HG03354 (cell line): ENCODE results near the gene TTC7B.

Experiments used
- ATAC-seq: cut with Tn5 transposase; IDR thresholded peaks from one replicate; pipeline ENCODE4 v1.9.1; 2021; ENCODE audit warnings: mild to moderate bottlenecking; ENCODE audit not compliant: unreplicated experiment, poor library complexity, severe bottlenecking

TTC7B gene

GRCh38 chr14:90587918-90588317 lies 228.3 kb downstream of the TTC7B start:
- no peak for ATAC-seq

- no peak for ATAC-seq
These were observed 228.8 kb downstream of the TTC7B start for GRCh38 chr14:90587252-90587910.

GRCh38 chr14:90585106-90585505 lies 231.1 kb downstream of the TTC7B start:
- ATAC-seq: no peak

DNA sequence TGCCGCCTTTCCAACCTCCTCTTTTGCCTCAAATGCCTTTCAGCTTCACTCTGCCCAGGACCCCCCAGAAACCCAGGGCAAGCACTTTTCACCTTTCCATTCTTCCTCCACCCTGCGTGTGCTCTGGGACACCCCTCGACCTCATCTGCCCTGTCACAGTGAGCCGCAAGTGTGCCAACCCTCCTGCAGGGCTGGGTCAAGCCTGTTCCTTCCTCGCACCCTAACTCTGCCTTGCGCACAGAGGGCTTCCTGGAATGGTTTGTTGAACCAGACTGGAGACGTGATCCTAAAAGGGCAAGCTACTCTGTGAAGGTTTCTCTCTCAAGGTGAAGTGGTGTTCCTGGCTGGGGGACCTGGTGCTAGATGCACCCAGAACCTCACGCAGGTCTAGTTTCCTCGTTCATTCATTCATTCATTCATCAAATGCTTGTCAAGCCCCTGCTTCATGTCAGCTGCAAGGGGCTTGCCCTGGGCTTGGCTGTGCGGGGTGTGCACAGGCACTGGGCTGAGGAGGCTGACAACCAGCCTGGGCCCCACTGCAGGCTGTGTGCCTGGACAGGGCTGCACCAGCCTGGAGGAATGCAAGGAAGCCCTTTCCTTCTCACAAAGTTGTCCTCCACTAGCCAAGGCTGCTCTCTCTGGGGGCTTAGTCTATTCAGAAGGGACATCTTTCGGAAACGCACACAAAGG lies 232.2 kb downstream of the TTC7B start:
- no peak for ATAC-seq

- no peak for ATAC-seq
These were observed 232.8 kb downstream of the TTC7B start for GRCh38 chr14:90583427-90583826.

- no peak for ATAC-seq
These were observed 234.1 kb downstream of the TTC7B start for GRCh38 chr14:90582166-90582565.

DNA sequence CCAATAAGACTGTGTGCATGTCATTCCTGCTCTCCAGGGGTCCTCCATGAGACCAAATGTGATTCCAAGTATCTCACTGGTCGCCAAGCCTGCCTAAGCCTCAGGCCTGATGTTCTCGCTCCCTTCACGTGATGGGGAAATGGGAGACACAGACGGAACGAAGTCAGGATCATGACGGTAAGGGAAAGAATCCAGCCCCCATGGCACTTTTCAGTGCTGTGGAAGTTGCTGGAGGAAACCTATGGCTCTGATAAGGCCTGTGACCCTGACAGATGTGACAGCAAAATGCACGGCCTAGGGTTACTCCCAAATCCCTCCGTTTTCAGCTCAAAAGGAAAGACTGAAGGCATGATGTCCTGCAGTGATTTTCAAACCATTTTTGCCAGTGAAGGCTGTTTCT lies 234.5 kb downstream of the TTC7B start:
- ATAC-seq: no peak

DNA sequence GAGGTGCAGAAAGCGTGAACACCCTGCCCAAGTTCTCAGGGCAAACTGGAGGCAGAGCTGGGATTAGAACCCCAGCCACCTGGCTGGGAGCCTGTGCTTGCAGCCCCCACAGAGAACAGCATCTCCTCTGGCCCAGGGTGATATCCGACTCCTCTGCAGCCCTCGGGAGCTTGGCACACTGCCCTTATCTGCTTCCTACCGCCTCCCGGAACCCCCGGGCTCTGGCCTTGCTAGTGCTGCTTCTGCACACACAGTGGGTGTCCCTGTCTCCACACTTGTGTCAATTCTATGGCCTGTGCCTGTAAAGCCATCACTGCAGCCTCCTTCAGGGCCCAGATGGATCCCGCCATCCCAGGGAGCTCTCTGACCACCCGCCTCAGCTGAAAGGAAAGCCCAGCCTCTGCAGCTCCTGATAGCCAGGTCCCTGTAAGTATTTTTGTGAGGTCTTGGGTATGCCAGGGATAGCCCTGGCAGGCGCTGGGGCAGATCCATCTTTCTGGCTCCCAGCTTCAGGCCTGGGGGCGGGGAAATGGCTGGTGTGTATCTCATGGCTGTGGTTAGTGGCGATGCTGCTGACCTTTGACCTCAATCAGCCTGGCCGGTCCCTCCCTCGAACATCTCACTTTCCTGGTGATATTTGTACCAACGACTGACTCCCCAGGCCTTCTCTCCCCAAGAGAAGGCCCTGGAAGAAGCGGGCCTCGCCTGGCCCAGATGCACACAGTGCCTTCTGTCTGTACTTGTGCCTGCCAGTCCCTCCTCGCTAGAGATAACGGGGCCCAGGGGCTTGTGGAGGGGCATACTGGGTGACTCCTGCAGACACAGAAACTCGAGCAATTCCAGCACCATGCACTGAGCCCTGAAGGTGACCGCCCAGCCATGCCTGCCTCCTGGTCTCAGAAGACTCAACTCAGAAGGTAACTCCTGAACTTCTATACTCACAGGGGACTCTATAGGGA lies 235.6 kb downstream of the TTC7B start:
- ATAC-seq: no peak

- ATAC-seq: no peak
These were observed 236.4 kb downstream of the TTC7B start for GRCh38 chr14:90579816-90580215.

- ATAC-seq: no peak
These were observed 237.1 kb downstream of the TTC7B start for GRCh38 chr14:90579088-90579487.

DNA sequence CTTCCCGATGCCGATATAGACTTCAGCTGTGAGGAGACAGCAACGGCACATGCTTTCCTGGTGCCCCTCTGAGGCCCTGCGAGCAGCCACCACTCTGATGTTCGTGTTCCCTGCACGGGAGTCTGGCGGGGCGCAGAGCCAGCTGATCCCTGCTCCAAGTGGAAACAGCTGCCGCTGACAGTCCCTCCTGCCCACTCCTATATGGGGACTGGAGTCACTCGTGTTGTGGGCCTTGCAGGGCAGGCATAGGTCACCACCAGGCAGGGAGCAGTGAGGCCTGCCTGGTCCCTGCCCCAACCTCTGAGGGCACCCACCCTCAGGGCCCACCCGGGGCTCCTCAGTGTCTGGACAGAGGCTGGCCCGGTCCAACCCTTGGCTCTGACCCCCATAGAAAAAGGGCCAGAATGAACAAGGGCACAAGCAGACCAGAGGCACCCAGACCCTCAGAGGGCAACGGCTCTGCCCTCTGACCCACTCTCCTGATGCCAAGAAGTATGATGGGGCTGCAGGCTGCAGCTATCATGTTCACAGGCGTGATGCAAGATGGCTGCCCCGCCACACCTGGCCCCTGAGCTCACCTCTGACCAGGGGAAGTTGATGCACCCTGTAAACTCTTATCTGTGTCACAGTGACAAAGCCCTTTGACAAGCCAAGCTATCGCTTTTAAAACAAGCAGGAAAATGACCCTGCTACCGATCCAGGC lies 237.8 kb downstream of the TTC7B start:
- no peak for ATAC-seq

GRCh38 chr14:90577661-90578282 lies 238.5 kb downstream of the TTC7B start:
- no peak for ATAC-seq

GRCh38 chr14:90576981-90577660 lies 239.1 kb downstream of the TTC7B start:
- no peak for ATAC-seq

GRCh38 chr14:90576581-90576980 lies 239.6 kb downstream of the TTC7B start:
- no peak for ATAC-seq

- ATAC-seq: no peak
These were observed 240.4 kb downstream of the TTC7B start for GRCh38 chr14:90575781-90576180.

DNA sequence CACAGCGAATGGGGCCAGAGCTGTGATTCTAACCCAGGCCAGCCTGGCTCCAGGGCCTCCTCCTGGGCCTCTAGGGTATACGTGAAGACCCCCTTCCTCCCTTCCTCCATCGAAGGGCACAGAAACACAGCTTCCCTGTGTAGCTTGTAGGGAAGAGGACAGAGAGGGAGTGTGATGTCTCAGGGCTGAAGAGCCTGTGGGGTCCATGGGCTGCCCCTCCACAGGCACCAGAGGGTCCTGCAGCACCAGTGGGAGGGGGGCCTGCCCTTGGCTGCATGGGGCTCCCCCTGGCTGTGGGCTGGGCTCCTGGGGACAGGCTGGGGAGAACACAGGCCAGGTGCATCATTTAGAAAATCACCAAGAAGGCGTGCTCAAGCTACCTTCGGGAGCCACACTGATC lies 240.9 kb downstream of the TTC7B start:
- ATAC-seq: no peak

DNA sequence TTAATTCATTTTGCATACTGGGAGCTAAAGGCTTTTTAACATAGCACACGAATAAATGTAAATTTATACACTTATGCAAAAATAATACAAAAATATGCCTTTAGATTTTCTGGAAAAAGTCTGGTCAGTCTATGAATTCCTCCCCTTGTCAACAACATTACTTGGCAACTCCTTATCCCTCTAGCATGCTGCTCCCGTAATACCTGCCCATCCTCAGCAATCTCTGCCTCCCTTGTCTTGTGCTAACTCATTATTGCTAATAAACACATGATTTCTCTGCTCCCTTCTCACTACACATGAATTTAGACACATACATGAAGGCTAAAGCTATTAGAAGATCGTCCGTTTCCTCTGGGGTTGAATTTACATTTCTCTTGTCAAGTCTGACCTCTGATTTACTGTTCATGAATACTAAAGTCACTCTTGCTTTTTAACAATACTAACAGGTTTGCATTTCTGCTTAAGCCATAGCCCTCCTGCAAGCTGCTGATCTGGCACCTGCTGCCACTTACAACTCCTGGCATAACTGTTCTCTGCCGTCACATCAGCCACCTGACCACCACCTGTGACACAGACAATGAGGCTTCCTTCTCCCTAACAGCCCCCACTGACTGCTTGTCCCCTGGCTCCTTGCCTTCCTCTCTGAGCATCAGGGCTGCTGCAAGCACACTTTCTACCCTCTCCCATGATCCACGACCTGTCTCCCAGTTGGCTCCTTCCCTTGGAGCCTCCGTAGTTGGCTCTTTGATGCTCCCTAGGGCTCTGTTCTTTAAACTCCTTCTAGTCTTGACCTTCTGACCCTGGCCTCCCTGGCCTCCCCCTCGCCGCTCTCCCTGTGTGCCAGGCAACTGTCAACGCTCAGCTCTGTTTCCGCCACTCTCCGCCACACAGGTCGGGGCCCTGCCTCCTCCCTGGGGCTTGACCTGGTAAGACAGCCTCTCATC lies 241.8 kb downstream of the TTC7B start:
- ATAC-seq: no peak
